Stimulated activated CD4-positive, alpha-beta T cell treated with anti-CD3 and anti-CD28 coated beads, TNF-alpha, amount 100 ng/mL, for 24 hours (primary cell): ENCODE data around the gene NUCKS1.

ENCODE experiments used
- DNase-seq, 3 experiments: peaks; one replicate each; pipeline ENCODE4 v3.0.0-alpha.2; 2020; ENCODE audit warnings: low read depth in 3 of 3

The NUCKS1 gene

DNA sequence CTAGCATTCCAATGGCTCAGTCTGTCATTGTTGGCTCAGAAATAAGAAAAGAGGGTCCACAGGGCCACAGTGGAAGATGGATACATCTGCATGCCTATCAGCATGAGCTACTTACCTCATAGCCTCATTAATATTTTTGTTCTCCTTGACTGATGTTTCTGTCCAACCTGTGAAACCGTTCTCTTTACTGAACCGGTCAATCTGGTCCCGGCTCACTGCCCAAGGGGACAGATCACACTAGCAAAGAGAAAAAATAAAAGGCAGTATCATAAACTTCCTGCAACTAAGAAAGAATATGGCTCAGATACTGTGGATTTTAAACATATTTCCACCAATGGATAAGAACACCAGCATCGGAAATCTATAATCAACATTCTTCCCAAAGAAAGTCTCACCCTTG, 20.6 kb upstream of the NUCKS1 start:
- no peak for DNase-seq

DNA sequence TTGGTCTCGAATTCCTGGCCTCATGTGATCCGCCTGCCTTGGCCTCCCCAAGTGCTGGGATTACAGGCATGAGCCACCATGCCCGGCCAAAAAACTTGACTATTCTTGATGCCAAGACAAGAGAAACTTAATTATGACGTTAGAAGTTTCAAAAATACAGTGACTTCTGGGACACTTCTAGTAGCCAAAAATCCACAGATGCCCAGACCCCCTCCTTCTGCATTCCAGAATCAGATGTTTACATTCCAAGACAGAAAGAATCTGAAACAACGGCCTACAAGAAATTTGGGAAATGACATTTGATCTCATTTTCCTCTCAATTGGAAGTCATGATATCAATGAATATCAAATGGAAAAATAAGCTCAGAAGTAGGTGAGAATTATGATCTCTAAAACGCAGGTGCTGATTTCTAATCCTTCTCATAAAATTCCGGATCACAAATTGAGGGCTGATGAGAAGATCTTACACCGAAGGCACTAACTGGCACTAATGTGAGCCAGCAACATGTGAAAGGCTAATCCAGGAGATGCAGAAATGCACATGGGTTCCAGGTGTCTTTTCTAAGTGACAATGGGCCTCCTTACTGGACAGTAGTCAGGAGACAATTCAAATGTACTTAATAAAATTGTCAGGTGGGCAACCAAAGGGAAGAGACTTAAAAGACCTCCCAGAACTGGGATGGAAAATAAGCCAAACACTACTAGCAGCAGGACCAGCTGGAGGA, 19.8 kb upstream of the NUCKS1 start:
- no peak for DNase-seq

DNA sequence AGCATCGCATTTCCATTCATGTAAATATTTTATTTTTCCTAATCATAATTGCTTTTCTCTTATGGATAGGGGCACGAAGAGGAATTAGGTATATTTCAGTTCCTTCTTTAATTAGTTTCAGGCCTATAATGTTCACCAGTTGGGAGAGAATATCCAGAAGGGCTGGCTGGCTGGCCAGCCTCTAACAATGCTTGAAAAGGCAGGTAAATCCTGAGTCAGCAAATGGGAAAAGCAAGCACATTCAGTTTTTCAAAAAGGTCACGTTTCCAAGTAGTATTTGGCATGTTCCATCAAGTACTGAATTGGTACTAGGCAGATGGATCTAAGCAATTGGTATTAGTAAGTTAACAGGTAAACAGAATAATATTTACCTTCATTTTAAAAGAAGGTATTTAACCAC, 17.3 kb upstream of the NUCKS1 start:
- DNase-seq = no peak

DNA sequence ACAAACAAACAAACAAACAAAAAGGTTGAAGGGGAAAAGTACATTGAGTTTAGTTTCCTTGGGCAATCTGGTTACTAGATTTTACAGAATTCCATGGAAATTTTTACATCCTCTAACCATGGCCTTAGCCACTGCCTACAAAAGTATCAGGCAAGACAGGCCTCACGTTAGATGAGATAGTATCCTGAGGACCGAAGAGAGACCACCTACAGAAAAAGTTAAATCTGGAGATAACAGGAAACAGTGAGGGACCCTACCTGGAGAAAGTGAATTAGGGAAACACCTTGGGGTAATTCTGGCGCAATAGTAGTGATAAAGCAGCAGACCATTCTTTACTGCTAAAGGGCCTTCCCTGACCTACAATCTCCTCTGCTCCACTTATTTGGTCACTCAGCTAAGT, 16.6 kb upstream of the NUCKS1 start:
- DNase-seq = no peak

DNA sequence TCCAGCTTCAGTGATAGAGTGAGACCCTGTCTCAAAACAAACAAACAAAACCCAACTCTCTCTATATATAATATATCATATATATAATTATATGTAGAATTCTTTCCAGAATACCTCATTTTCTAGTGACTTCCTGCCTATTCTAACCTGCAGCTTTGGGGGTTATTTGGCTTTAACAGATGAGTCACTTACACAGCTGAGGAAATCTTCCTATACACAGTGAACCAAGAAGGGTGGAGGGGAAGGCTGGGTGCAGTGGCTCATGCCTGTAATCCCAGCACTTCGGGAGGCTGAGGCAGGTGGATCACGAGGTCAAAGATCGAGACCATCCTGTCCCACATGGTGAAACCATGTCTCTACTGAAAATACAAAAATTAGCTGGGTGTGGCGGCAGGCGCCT, 16.1 kb upstream of the NUCKS1 start:
- no peak for DNase-seq

DNA sequence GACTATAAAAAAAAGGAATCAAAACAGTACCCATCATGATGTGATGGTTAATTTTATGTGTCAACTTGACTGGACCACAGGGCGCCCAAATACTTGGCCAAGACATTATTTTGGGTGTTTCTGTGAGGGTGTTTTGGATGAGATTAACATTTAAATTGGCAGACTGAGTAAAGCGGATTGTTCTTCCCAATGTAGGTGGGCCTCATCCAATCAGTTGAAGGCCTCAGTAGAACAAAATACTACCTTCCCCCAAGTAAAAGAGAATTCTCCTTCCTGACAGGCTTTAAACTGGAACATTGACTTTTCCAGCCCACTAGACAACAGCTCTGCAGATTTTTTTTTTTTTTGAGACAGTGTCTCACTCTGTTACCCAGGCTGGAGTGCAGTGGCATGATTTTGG, 14.6 kb upstream of the NUCKS1 start:
- DNase-seq = no peak

DNA sequence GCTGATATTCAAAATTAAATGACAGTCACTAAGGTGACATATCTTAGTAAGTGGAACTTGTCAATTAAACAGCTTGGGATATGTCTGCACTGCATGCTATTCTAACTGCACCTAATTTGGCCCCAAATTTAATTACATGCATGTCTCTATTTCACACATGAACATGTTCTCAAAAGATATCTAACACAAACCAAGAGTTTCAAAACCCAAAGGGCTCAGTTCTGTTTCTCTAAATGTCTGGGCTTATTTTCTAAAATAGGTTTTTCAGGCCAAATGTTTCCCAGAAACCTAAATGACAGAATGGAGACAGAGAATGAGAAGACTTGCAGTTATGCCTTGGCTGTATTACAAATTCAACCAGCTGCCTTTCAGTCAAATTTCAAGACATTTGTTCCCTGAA, 14.0 kb upstream of the NUCKS1 start:
- no peak for DNase-seq

DNA sequence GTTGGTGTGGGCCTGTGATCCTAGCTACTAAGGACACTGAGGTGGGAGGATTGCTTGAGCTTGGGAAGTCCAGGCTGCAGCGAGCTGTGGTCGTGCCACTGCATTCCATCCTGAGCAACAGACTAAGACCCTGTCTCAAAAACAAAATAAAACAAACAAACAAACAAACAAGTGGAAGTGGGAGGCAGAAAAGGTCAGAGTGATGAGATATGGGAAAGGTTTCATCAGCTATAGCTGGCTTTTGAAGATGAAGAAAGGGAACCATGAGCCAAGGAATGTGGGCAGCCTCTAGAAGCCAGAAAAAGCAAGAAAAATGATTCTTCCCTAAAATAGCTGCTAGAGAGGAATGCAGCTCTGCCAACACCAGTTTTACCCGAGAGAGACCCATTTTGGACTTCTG, 10.6 kb upstream of the NUCKS1 start:
- no peak for DNase-seq

DNA sequence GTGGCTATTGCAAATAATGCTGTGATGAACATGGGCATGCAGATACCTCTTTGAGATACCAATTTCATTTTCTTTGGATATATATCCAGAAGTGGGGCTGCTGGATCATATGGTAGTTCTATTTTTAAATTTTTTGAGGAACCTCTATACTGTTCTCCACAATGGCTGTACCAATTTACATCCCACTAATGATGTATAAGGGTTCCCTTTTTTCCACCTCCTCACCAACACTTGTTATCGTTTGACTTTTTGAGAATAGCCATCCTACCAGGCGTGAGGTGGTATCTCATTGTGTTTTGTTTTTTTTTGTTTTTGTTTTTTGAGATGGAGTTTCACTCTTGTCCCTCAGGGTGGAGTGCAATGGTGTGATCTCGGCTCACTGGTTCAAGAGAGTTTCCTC, 6.6 kb upstream of the NUCKS1 start:
- DNase-seq = no peak

DNA sequence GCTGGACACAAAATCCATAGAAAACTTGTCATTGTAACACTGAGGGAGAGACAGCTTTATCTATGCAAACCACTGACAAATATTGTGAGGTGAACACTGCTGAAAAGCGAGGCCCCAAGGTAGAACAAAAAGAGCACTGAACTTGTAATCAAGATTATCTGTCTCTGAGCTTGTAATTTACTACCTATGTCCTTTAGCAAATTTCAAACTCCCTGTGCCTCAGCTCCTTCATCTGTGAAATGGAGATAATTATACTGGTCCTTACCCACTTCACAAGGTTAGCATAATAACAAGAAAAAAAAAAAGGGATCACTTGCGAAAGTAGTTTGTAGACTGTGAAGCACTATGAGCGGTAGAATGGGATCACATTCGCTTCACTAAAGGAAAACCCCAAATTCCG, 4.9 kb upstream of the NUCKS1 start:
- no peak for DNase-seq

DNA sequence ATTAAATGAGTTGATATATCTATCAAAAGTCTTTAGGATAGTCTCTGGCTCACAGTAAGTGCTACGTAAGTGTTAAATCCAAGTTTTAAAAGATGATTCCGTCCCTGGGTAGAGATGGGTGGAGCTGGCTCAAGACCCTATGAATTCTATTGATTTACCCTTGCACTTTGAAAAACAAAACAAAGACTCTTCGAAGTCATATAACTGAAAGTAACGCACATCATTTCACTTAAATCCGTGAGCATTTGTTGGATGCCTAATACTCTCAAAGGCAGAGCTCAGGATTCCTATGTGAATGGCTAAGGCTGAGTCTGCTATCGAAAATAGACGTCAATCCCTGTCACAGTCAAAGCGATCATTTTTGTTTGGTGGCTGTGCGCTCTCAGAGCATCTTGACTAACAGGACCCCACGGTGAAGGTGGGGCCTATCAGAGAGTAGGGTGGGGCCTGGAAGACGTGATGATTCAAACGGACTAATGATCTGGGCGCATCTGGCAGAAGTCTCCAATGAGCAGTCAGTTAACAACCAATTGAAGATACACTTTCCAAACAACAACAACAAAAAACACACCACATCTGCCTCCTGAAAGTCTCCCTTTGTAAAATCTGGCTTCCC, 1.2 kb upstream of the NUCKS1 start:
- DNase-seq = no peak

DNA sequence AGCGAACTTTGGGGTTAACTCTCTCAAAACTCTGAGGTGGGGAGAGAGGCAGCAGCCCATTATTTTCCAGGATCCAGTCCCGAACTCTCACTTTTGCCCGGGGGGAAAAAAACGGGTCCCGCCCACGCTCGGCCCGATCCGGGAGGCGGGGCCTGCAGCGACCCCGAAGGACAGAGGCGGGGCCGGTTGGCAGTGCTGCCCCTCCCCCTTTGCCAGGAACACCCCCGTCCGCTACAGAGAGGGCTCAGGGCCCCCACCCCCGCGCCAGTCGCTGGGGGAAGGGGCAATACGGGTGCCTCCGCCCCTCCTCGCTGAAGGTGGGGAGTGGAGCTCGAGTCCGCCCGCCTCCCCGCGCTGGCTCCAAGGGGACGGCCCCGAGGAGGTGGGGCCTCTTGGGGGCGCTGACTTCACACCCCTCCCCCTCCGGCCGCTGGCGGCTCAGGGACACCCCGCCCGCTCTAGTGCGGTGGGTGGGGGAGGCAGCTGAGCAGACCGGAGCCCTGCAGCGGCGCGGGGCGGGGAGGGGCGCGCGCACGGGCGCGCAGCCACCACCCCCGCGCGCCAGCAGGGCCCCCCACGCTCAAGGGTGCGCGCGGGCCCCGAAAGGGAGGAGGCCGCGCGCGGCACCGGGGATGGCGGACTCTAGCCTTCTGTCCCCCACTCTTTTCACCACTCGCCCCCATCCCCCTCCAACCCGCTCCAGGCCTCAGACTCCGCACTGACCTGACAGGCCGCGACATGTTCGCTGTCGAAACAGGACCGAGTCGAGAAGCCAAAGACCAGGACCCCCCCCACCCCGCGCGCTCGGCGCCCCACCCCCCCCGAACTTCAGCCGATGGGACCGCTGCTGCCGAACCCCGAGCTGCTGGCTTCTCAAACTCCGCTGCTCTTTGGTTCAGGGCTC, 496 bp downstream of the NUCKS1 start:
- DNase-seq = peak; percentile 89 to 94 (median 93)

DNA sequence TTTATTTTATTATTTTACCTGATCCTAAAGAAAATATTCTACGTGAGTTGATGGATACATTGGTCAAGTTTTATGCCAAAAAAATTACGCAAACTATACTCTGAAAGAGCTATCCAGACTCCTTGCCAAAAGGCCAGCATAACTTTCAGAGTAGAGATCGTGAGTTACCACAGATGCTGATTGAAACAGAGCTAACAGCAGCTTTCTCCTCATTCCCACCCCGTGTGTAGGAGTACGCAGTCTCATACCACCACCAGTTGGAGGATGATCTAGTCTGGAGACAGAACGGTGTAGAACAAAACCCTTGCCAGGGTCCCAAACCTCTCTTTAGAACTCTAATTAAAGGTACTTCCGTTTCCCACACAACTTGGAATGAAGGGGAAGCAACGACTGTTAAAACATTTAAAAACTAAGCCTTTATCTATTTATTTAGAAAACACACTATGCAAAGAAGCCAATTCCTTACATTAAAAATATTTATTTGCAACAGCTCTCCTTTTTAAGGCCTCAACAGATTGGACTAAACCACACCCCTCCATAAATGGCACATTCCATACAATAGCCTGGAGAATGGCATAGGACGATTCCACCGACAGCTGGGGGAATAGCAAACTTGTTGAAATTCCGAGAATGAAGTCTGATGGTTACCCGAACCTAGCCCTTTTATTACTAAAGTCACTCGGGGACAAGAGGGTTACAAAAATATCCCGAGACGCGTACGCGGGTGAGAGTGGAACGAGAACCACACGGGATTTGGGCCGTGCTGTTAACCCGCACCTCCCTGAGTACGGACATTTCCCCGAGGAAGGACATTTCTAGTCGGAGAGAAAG, 1.4 kb downstream of the NUCKS1 start:
- peak in 2 of 3 experiments; percentile 18 to 25 for DNase-seq

DNA sequence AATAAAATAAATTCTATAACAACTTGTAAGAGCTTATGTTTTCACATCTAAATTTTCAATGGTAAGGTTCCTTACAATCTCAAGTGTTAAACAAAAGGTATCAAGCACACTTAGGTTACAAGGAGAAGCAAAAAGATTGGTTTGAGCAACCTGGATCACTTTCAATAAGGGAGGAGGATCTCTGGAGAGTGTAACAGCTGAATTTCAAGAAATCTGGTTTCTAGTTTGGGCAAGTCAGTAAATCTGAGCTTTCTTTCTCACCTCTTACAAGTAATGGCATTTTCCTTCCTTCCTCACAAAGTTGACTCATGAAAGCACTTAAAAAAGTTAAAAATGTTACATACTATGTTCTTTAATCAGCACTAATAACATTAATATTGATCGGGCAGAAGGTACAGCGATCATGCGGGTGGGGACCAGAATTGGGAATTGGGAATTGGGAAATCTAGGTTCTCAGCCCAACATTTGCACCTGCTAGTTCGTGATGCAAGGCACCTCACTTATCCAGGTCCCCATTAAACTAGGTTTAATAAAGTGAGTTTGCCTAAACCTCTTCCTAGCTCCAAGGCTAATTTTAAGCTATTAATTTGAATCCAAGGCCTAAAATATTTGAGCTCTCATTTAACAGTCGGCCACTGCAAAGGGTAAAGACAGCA, 3.1 kb downstream of the NUCKS1 start:
- no peak for DNase-seq

DNA sequence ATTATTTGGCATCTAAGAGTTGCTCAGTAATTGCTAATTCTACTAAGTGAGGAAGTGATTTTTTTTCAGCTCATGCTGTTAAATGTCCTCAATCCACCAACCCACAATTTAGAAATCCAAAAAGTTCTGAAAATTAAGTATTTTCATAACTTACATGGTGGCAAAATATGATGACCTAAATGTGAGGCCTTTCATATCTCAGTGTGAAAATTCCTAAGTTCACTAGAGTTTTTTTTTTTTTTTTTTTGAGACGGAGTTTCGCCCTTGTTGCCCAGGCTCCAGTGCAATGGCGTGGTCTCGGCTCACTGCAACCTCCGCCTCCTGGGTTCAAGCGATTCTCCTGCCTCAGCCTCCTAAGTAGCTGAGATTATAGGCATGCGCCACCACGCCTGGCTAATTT, 5.6 kb downstream of the NUCKS1 start:
- DNase-seq = no peak

DNA sequence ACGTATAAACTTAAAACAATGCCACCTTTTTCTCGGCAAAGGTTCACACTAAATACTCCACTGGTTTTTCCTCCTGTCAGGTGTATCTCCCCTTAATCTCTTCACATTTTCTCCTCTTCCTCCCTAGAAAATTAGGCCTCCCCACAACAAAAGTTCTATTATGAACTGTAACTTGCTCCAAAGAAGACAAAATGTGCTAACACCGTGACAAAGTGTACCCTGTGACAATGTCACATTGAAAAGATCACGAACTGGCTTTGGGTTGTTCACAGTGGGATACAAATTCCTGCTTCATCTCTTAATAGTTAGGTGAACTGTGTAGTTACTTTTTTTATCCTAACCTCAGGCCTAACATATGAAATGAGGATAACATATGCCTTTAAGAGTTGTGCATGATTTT, 6.0 kb downstream of the NUCKS1 start:
- no peak for DNase-seq

DNA sequence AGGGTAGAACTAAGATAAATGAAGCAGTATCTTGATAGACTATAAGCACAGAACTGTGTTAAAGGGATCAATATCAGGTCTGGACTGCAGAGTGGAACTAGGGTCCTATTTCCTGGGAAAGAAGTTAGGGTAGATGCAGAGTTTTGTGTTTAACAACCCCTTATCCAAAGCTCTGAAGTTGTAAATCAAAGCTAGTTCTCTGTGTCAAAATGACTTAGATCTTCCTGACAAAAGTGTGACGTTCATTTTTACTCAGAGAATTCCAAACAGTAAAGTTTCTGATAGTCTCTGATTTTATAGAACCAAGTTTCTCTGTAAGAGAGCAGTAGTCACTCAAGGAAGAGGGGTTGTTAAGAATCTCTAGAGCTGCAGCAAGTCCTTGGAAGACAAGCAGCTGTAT, 8.3 kb downstream of the NUCKS1 start:
- no peak for DNase-seq

DNA sequence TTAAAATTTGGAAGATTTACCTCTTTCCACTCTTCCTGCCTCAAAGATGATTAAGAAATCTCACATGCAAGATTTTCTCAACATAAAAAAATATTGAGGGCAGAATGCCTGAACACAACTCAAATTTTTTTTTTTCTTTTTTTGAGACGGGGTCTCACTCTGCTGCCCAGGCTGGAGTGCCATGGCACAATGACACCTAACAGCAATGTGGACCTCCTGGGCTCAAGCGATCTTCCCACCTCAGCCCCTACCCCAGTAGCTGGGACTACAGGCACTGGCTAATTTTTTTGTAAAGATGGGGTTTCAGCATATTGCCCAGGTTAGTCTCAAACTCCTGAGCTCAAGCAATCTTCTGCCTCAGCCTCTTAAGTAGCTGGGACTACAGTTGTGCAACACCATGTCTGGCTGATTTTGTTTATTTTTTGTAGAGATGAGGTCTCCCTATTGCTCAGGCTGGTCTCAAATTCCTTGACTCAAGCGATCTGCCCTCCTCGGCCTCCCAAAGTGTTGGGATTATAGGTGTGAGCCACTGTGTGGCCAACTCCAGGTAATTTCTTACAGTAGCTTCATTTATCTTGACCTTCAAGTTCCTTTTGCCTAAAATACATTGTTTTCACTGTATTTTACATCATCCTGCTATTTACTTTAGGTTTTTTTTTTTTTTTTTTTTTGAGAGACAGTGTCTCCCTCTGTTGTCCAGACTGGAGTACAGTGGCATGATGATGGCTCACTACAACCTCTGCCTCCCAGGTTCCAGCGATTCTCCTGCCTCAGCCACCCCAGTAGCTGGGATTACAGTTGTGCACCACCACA, 10.4 kb downstream of the NUCKS1 start:
- no peak for DNase-seq

DNA sequence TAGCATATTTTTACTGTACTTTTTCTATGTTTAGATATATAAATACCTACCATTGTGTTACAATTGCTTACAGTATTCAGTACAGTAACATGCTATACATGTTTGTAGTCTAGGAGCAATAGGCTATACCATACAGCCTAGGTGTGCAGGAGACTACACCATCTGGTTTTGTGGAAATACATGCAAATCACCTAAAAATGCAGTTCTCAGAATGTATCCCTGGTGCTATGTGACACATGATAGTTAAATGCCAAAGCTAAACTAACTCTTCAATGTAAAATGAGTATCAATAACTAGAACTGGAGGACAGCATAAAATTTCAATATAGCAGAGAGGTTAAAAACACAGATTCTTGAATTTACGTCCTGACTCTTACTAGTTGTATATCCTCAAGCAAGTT, 14.8 kb downstream of the NUCKS1 start:
- DNase-seq = no peak

DNA sequence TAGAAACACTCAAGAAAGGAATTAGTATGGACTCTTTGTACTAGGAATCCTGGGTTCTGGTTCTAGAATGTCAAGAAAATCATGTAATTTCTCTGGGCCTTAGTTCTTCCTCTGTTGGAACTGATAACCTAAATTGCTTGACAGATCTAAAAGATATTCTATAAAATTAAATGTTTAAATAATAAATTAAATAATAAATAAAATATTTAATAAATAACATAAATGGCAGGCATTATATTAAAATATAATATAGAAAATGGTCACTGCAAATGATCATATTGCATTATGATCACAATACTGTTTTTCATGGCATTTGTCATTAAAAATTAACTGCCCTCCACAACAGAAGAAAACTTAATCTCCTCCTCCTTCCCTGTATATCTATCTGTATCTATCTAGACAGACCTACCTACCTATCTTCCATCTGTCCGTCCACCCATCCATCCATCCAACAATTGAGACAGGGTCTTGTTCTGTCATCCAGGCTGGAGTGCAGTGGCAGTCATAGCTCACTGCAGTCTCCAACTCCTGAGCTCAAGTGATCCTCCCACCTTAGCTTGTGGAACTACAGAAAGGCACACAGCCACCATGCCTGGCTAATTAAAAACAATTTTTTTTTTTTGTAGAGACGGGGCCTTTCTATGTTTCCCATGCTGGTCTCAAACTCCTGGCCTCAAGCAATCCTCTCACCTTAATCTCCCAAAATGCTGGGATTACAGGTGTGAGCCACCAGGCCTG, 16.4 kb downstream of the NUCKS1 start:
- DNase-seq = no peak
